K562 (cell line): ENCODE results near the gene CLCN1. TPM values are rescaled to one million over a fixed set of nuclear protein-coding genes. Genes with fewer than 3 reads are reported as not detected.

Source experiments
- ATAC-seq: fragments of 200-7000 bp; cut with Tn5 transposase; 3 replicates; pipeline ENCODE4 v1.9.1; 2020; ENCODE audit warnings: moderate library complexity
- BruUV-seq: library from RNA; stranded (reverse); fragments of 400-500 nt; replicated peaks from 2 replicates; lab custom pipeline; 2021; lab: Mats Ljungman, UMichigan
- CTCF ChIA-PET: fragments of 300-600 bp; formaldehyde crosslinking; extraction: SDS; loops from one replicate; lab custom pipeline; 2021; ENCODE audit warnings: low intra/inter-chr PET ratio; lab: Yijun Ruan, JAX
- POLR2A ChIA-PET: fragments of 300-600, 350-650 bp; sonication (Branson Sonifier 250); formaldehyde crosslinking; extraction: SDS; loops from one replicate; lab custom pipeline; 2021; ENCODE audit warnings: antibody characterized with exemption, inconsistent platforms; lab: Yijun Ruan, JAX
- DNase-seq, 4 experiments: peaks; one replicate each; pipeline versions ENCODE4 v3.0.0 to v3.0.0-alpha.2; 2011 to 2018; ENCODE audit warnings: low spot score in 3 of 4, mixed read lengths in 3 of 4; ENCODE audit errors: extremely low read depth in 1 of 4
- FAIRE-seq: peaks from 2 replicates; lab custom pipeline; 2011; peaks lifted over from hg19 to GRCh38; lab: Jason Lieb, UNC
- H2AFZ ChIP-seq: 2 replicates; pipeline ENCODE4 v1.6.0; 2011; ENCODE audit warnings: low read depth, low read length, control low read depth, inconsistent platforms
- H3K27ac ChIP-seq: fragments of 200-600 bp; 3 replicates; pipeline ENCODE4 v1.8.0; 2011; ENCODE audit warnings: low read depth, mild to moderate bottlenecking, control low read depth, inconsistent platforms, low read length, moderate library complexity, mixed read lengths; ENCODE audit errors: extremely low read depth
- H3K27me3 ChIP-seq, 2 experiments: fragments of 300-600 bp in 1 of 2; 2 replicates in 1 of 2; 3 replicates in 1 of 2; pipeline versions ENCODE4 v1.6.0 to v1.8.0; 2011; ENCODE audit warnings: inconsistent platforms in 2 of 2, low read length in 2 of 2, mild to moderate bottlenecking in 1 of 2, mixed read lengths in 1 of 2, moderate library complexity in 1 of 2; ENCODE audit not compliant: control insufficient read depth in 2 of 2, insufficient read depth in 2 of 2
- H3K36me3 ChIP-seq: fragments of 300-600 bp; 3 replicates; pipeline ENCODE4 v1.8.0; 2011; ENCODE audit warnings: mild to moderate bottlenecking, low read length, inconsistent platforms; ENCODE audit not compliant: control insufficient read depth, insufficient read depth
- H3K4me1 ChIP-seq, 2 experiments: fragments of 200-600 bp in 1 of 2; replicated peaks in 1 of 2; 2 replicates in 1 of 2; 3 replicates in 1 of 2; pipeline versions ENCODE4 v1.5.1 to v1.8.0; 2011; ENCODE audit warnings: inconsistent platforms in 2 of 2, low read length in 2 of 2, mild to moderate bottlenecking in 1 of 2, mixed read lengths in 1 of 2, moderate library complexity in 1 of 2; ENCODE audit not compliant: control insufficient read depth in 2 of 2, insufficient read depth in 2 of 2
- H3K4me2 ChIP-seq: 2 replicates; pipeline ENCODE4 v1.6.1; 2011; ENCODE audit warnings: low read length, control low read depth, inconsistent platforms, mixed read lengths; ENCODE audit not compliant: insufficient read depth
- H3K4me3 ChIP-seq: fragments of 200-600 bp; sonication (generic), shearing (Covaris generic); 2 replicates; pipeline ENCODE4 v1.5.1; 2016; ENCODE audit warnings: control low read depth, inconsistent platforms
- H3K79me2 ChIP-seq: fragments of 200-600 bp; 3 replicates; pipeline ENCODE4 v1.8.0; 2011; ENCODE audit warnings: low read length, inconsistent platforms; ENCODE audit not compliant: control insufficient read depth, insufficient read depth
- H3K9ac ChIP-seq, 2 experiments: 2 replicates each; pipeline versions ENCODE4 v1.6.0 to v1.6.1; 2011; ENCODE audit warnings: low read depth in 2 of 2, low read length in 2 of 2, control low read depth in 1 of 2, inconsistent platforms in 1 of 2, mild to moderate bottlenecking in 1 of 2, mixed read lengths in 1 of 2; ENCODE audit not compliant: insufficient read depth in 1 of 2
- H3K9me1 ChIP-seq: one replicate; pipeline ENCODE4 v1.6.0; 2011; ENCODE audit warnings: inconsistent platforms, mild to moderate bottlenecking, low read length, moderate library complexity; ENCODE audit not compliant: control insufficient read depth, insufficient read depth
- H3K9me3 ChIP-seq: replicated peaks from 2 replicates; pipeline ENCODE4 v1.5.1; 2011; ENCODE audit warnings: low read depth, low read length, inconsistent platforms; ENCODE audit not compliant: control insufficient read depth, insufficient read depth
- H4K20me1 ChIP-seq: replicated peaks from 2 replicates; pipeline ENCODE4 v1.6.1; 2011; ENCODE audit warnings: low read length, inconsistent platforms, mixed read lengths; ENCODE audit not compliant: control insufficient read depth, insufficient read depth
- DPF2 ChIP-seq: fragments of 450-650 bp; IDR thresholded peaks from 2 replicates; pipeline ENCODE4 v1.6.1; 2016
- L3MBTL2 ChIP-seq: fragments of 450-650 bp; IDR thresholded peaks from 2 replicates; pipeline ENCODE4 v1.6.1; 2016; ENCODE audit warnings: mild to moderate bottlenecking, moderate library complexity
- RERE ChIP-seq: sonication (generic); formaldehyde crosslinking; IDR thresholded peaks from 2 replicates; pipeline ENCODE4 v1.8.0; 2023; ENCODE audit warnings: missing genetic modification reagents, mild to moderate bottlenecking, borderline replicate concordance
- ZNF780A ChIP-seq: fragments of 250-450 bp; sonication (Bioruptor Pico); IDR thresholded peaks from 2 replicates; pipeline ENCODE4 v1.5.0; 2021; ENCODE audit warnings: mild to moderate bottlenecking
- WGBS: fragments of 100-300 bp; shearing (Covaris generic); methylation state at CpG from one replicate; pipeline ENCODE4 v1.1.6; 2016; ENCODE audit warnings: low coverage, mixed read lengths; ENCODE audit not compliant: insufficient coverage; ENCODE audit errors: missing lambda C conversion rate; 5-methylcytosine and 5-hydroxymethylcytosine counted together
- in situ Hi-C: fragments of 300-500 bp; cut with MboI; formaldehyde crosslinking; loops from 4 replicates; pipeline ENCODE4 v1.15.0; 2018; ENCODE audit warnings: inconsistent platforms, mixed read lengths
- intact Hi-C: fragments of 100-400 bp; cut with micrococcal nuclease; formaldehyde crosslinking; loops from 2 replicates; pipeline ENCODE4 v1.14.2; 2022
- polyA plus RNA-seq, 8 experiments: library from polyadenylated mRNA; depleted of rRNA in 4 of 8; stranded (reverse) in 5 of 8; unstranded in 3 of 8; fragments of >200 nt; fragmentation: Nextera tagmentation in 2 of 8; fragmentation: Illumina TruSeq in 1 of 8; extraction: Ambion mirVana in 2 of 8; extraction: Trizol in 1 of 8; gene quantifications; 2 replicates each; pipeline versions ENCODE4 v1.2.1 to v1.2.3, GENCODE V29; 2011 to 2014; ENCODE audit warnings: inconsistent platforms in 1 of 8, missing spikeins in 1 of 8
- total RNA-seq, 7 experiments: library from RNA; depleted of rRNA in 6 of 7; stranded (reverse); fragments of >200 nt in 6 of 7; fragmentation: Illumina TruSeq in 2 of 7; extraction: Trizol in 2 of 7; gene quantifications; 2 replicates each; pipeline versions ENCODE4 v1.2.1 to v1.2.3, GENCODE V29; 2011 to 2021; ENCODE audit warnings: low replicate concordance in 1 of 7

CLCN1 gene
- total and polyA plus RNA-seq, 9 of the 15 experiments (the other 6 are each of a cell fraction or from before 2014, with no cell fraction given), result 0.01 to 0.11 (median 0.04) TPM; not detected in 4

GRCh38 chr7:143322760-143323633, 7.1 kb downstream of the CLCN1 start:
- 14% methylated on average over 20 of the region's 23 CpGs for WGBS
- Histone ChIP-seq H3K4me3 (no peak overlapping the region), H3K9me3 (no peaks in the 10 kb centered on the region), H3K4me2 (no peak overlapping the region), H3K9me1 (no peaks in the 10 kb centered on the region), H3K79me2 (no peaks in the 10 kb centered on the region), H2AFZ (peak overlapping the region; percentile 46; the same call in 1 of the 2 replicates), H3K27me3 (peaks cover 44 to 71% of the 10 kb centered on the region in 2 experiments), H4K20me1 (no peaks in the 10 kb centered on the region), H3K36me3 (no peaks in the 10 kb centered on the region), H3K4me1 (peaks cover 0 to 3% of the 10 kb centered on the region in 2 experiments; a peak in 1 of 5 replicates), H3K9ac (peak overlapping the region in 1 of 2 experiments; percentile 29; a peak in 2 of 4 replicates), H3K27ac (no peak overlapping the region)
- ChIA-PET CTCF (interaction anchor here (0.5 kb wide), 1 partner anchor 21 kb away, joined by 3 read pairs; no protein-coding TSS in a partner anchor), POLR2A (interaction anchor here (0.7 kb wide), 1 partner anchor 13 kb away, joined by 3 read pairs; no protein-coding TSS in a partner anchor)
- FAIRE-seq (no peak), ATAC-seq (peak; percentile 14), DNase-seq (no peak)
- intact Hi-C loops, result loop anchor here (5.0 kb wide), 1 partner anchor 94 kb away; no protein-coding TSS in a partner anchor
- in situ Hi-C loops, result no loop called here
- no TSS peak for BruUV-seq
- peak; percentile 31 for TF ChIP-seq L3MBTL2
- no peak for TF ChIP-seq RERE (CRISPR knock-in tag)
- no peak for TF ChIP-seq DPF2
- TF ChIP-seq ZNF780A, result no peak
